ENCODE results near the gene KDM5A.

GRCh38 chr12:278046-278445 lies 111.1 kb downstream of the KDM5A start:
- no peak for TF ChIP-seq CTCF (IDR thresholded peaks at IDR 0.05)
- no peak for TF ChIP-seq POLR2A (IDR thresholded peaks at IDR 0.05)
- no peak for TF ChIP-seq POLR2AphosphoS5 (IDR thresholded peaks at IDR 0.05; ENCODE audit: insufficient read depth in 1 of 2, low read depth in 1 of 2)

Measured in vagina (tissue), 2 donors.